ENCODE data around the gene TICAM1. TPM values are rescaled to one million over a fixed set of nuclear protein-coding genes. Genes with fewer than 3 reads are reported as not detected.
"Not testable (repeated sequence)": the region's sequence is repeated elsewhere in the genome, so short reads cannot be mapped to it uniquely, and the experiment has no call there.

TICAM1 gene
- total RNA-seq, 1 experiment from 2014 or later = 9.9 TPM

GRCh38 chr19:4823577-4823976 lies 7.9 kb downstream of the TICAM1 start:
- TF ChIP-seq CTCF (conservative IDR thresholded peaks at IDR 0.05) (no peak), EZH2 (IDR thresholded peaks at IDR 0.05; ENCODE audit: low read depth) (no peak)
- Histone ChIP-seq H3K4me3 (no peak overlapping the region), H3F3A (ENCODE audit: insufficient read depth, low read depth) (no peaks in the 10 kb centered on the region), H4K20me1 (ENCODE audit: insufficient read depth) (no peaks in the 10 kb centered on the region), H3K4me1 (replicated peaks; ENCODE audit: insufficient read depth) (no peaks in the 10 kb centered on the region), H3K27me3 (ENCODE audit: insufficient read depth, low read depth) (no peaks in the 10 kb centered on the region), H3K36me3 (ENCODE audit: low read depth) (no peaks in the 10 kb centered on the region), H3K79me2 (ENCODE audit: low read depth) (no peaks in the 10 kb centered on the region), H3K27ac (no peak overlapping the region), H3K9me3 (ENCODE audit: insufficient read depth, low read depth) (no peaks in the 10 kb centered on the region), H3K4me2 (no peak overlapping the region), H2AFZ (no peak overlapping the region), H3K9me2 (ENCODE audit: insufficient read depth) (no peaks in the 10 kb centered on the region)
- DNase-seq = no peak
- no TSS peak for BruUV-seq (replicated peaks)
- ChIA-PET CTCF (no interaction called here), POLR2A (ENCODE audit: unreplicated experiment) (no interaction called here)
- intact Hi-C loops (cut with micrococcal nuclease; ENCODE audit: unreplicated experiment) = no loop called here

- H3K79me2 ChIP-seq (ENCODE audit: low read depth); intact Hi-C loops (cut with micrococcal nuclease; ENCODE audit: unreplicated experiment); H3K27ac ChIP-seq: not testable (repeated sequence)
These were observed 9.2 kb downstream of the TICAM1 start for GRCh38 chr19:4822354-4822753.

GRCh38 chr19:4821265-4821664 lies 10.2 kb downstream of the TICAM1 start:
- Histone ChIP-seq H3K4me2 (no peak overlapping the region), H2AFZ (no peak overlapping the region), H3K27ac (no peak overlapping the region), H3K4me1 (replicated peaks; ENCODE audit: insufficient read depth) (no peaks in the 10 kb centered on the region), H3K4me3 (no peak overlapping the region), H3K9me3 (ENCODE audit: insufficient read depth, low read depth) (no peaks in the 10 kb centered on the region), H4K20me1 (ENCODE audit: insufficient read depth) (no peaks in the 10 kb centered on the region), H3K27me3 (ENCODE audit: insufficient read depth, low read depth) (no peaks in the 10 kb centered on the region), H3F3A (ENCODE audit: insufficient read depth, low read depth) (no peaks in the 10 kb centered on the region), H3K79me2 (ENCODE audit: low read depth) (no peaks in the 10 kb centered on the region), H3K36me3 (ENCODE audit: low read depth) (no peaks in the 10 kb centered on the region), H3K9me2 (ENCODE audit: insufficient read depth) (no peaks in the 10 kb centered on the region)
- no peak for DNase-seq
- CTCF ChIA-PET = no interaction called here
- intact Hi-C loops (cut with micrococcal nuclease; ENCODE audit: unreplicated experiment) = no loop called here
- TF ChIP-seq CTCF (conservative IDR thresholded peaks at IDR 0.05) (no peak), EZH2 (IDR thresholded peaks at IDR 0.05; ENCODE audit: low read depth) (no peak)
- POLR2A ChIA-PET (ENCODE audit: unreplicated experiment) = no interaction called here
- BruUV-seq (replicated peaks) = no TSS peak

More at GRCh38 chr19:4822354-4822753, 9.2 kb downstream of the TICAM1 start:
- H2AFZ ChIP-seq; BruUV-seq (replicated peaks); H4K20me1 ChIP-seq (ENCODE audit: insufficient read depth); H3K4me1 ChIP-seq (replicated peaks; ENCODE audit: insufficient read depth); H3K4me3 ChIP-seq; H3K36me3 ChIP-seq (ENCODE audit: low read depth); H3F3A ChIP-seq (ENCODE audit: insufficient read depth, low read depth); H3K9me2 ChIP-seq (ENCODE audit: insufficient read depth); H3K4me2 ChIP-seq; POLR2A ChIA-PET (ENCODE audit: unreplicated experiment); H3K9me3 ChIP-seq (ENCODE audit: insufficient read depth, low read depth); H3K27me3 ChIP-seq (ENCODE audit: insufficient read depth, low read depth); DNase-seq; CTCF ChIA-PET: not testable (repeated sequence)

- H3K4me1 ChIP-seq (replicated peaks; ENCODE audit: insufficient read depth) = no peaks in the 10 kb centered on the region
- no peak overlapping the region for H3K4me3 ChIP-seq
- CTCF ChIA-PET = no interaction called here
- H3K27me3 ChIP-seq (ENCODE audit: insufficient read depth, low read depth) = no peaks in the 10 kb centered on the region
- H2AFZ ChIP-seq = no peak overlapping the region
- no peaks in the 10 kb centered on the region for H4K20me1 ChIP-seq (ENCODE audit: insufficient read depth)
- intact Hi-C loops (cut with micrococcal nuclease; ENCODE audit: unreplicated experiment) = no loop called here
- POLR2A ChIA-PET (ENCODE audit: unreplicated experiment) = no interaction called here
- H3K36me3 ChIP-seq (ENCODE audit: low read depth) = no peaks in the 10 kb centered on the region
- H3K9me2 ChIP-seq (ENCODE audit: insufficient read depth) = no peaks in the 10 kb centered on the region
- TF ChIP-seq EZH2 (IDR thresholded peaks at IDR 0.05; ENCODE audit: low read depth) (no peak), CTCF (conservative IDR thresholded peaks at IDR 0.05) (no peak)
- no peak for DNase-seq
- no peak overlapping the region for H3K27ac ChIP-seq
- H3F3A ChIP-seq (ENCODE audit: insufficient read depth, low read depth) = peaks cover 14% of the 10 kb centered on the region
- no peaks in the 10 kb centered on the region for H3K9me3 ChIP-seq (ENCODE audit: insufficient read depth, low read depth)
- no TSS peak for BruUV-seq (replicated peaks)
- no peak overlapping the region for H3K4me2 ChIP-seq
- H3K79me2 ChIP-seq (ENCODE audit: low read depth) = no peaks in the 10 kb centered on the region
These were observed 13.8 kb downstream of the TICAM1 start for GRCh38 chr19:4817467-4818277.

Measured in PC-9 (cell line).